Neural progenitor cell (in vitro differentiated cells): ENCODE measurements around the gene RNF115. TPM values are rescaled to one million over a fixed set of nuclear protein-coding genes. Genes with fewer than 3 reads are reported as not detected.

Experiments
- DNase-seq: peaks from one replicate; pipeline ENCODE4 v3.0.0-alpha.2; 2016; ENCODE audit warnings: low spot score
- H2AFZ ChIP-seq: fragments of 200-600 bp; sonication (generic); replicated peaks from 2 replicates; pipeline ENCODE4 v1.6.1; 2016; ENCODE audit warnings: antibody characterized with exemption
- H3F3A ChIP-seq: fragments of 200-600 bp; sonication (generic); 2 replicates; pipeline ENCODE4 v1.6.1; 2016; ENCODE audit warnings: antibody characterized with exemption, low read depth
- H3K27ac ChIP-seq: fragments of 200-600 bp; sonication (generic); 2 replicates; pipeline ENCODE4 v1.5.1; 2016; ENCODE audit warnings: mild to moderate bottlenecking
- H3K27me3 ChIP-seq: fragments of 200-600 bp; sonication (generic); 2 replicates; pipeline ENCODE4 v1.6.1; 2016; ENCODE audit warnings: mild to moderate bottlenecking, moderate library complexity
- H3K36me3 ChIP-seq: fragments of 200-600 bp; sonication (generic); 2 replicates; pipeline ENCODE4 v1.5.1; 2016
- H3K4me1 ChIP-seq: fragments of 200-600 bp; sonication (generic); 2 replicates; pipeline ENCODE4 v1.6.1; 2016; ENCODE audit warnings: mixed run types
- H3K4me2 ChIP-seq: fragments of 200-600 bp; sonication (generic); 2 replicates; pipeline ENCODE4 v1.6.1; 2016
- H3K4me3 ChIP-seq: fragments of 200-600 bp; sonication (generic); 2 replicates; pipeline ENCODE4 v1.5.1; 2016
- H3K79me2 ChIP-seq: fragments of 200-600 bp; sonication (generic); 2 replicates; pipeline ENCODE4 v1.6.1; 2016; ENCODE audit warnings: low read depth
- H3K9ac ChIP-seq: fragments of 200-600 bp; sonication (generic); 2 replicates; pipeline ENCODE4 v1.6.1; 2016
- H3K9me3 ChIP-seq: fragments of 200-600 bp; sonication (generic); 2 replicates; pipeline ENCODE4 v1.5.1; 2016; ENCODE audit warnings: low read depth
- H4K20me1 ChIP-seq: fragments of 200-600 bp; sonication (generic); 2 replicates; pipeline ENCODE4 v1.6.1; 2016; ENCODE audit warnings: low read depth
- H3K27ac Mint-ChIP-seq: 3 replicates; pipeline ENCODE4 v1.8.0; 2021; ENCODE audit warnings: mixed read lengths
- H3K27me3 Mint-ChIP-seq: 2 replicates; pipeline ENCODE4 v1.8.0; 2022; ENCODE audit warnings: low read depth, mild to moderate bottlenecking, inconsistent platforms, moderate library complexity, mixed read lengths; ENCODE audit not compliant: insufficient read depth
- H3K36me3 Mint-ChIP-seq: 3 replicates; pipeline ENCODE4 v1.8.0; 2021; ENCODE audit warnings: mixed read lengths
- H3K4me1 Mint-ChIP-seq: 3 replicates; pipeline ENCODE4 v1.8.0; 2021; ENCODE audit warnings: mixed read lengths
- H3K4me3 Mint-ChIP-seq: 3 replicates; pipeline ENCODE4 v1.8.0; 2021; ENCODE audit warnings: mild to moderate bottlenecking, moderate library complexity, mixed read lengths
- H3K9me3 Mint-ChIP-seq: 3 replicates; pipeline ENCODE4 v1.8.0; 2020; ENCODE audit warnings: mixed read lengths
- EZH2 ChIP-seq: fragments of 200-600 bp; sonication (generic); IDR thresholded peaks from 2 replicates; pipeline ENCODE4 v1.6.1; 2017; ENCODE audit warnings: antibody characterized with exemption, mild to moderate bottlenecking, moderate library complexity
- EZH2phosphoT487 ChIP-seq: fragments of 200-600 bp; sonication (generic); IDR thresholded peaks from 2 replicates; pipeline ENCODE4 v1.6.1; 2017; ENCODE audit warnings: antibody characterized with exemption
- total RNA-seq: library from RNA; depleted of rRNA; stranded (reverse); fragments of >200 nt; gene quantifications from 2 replicates; pipeline ENCODE4 v1.2.3, GENCODE V29; 2015; ENCODE audit warnings: low replicate concordance
- TF ChIP-seq, protein P1 (sequence below): fragments of 200-600 bp; sonication (generic); IDR thresholded peaks from 2 replicates; pipeline ENCODE4 v1.5.1; 2017; ENCODE audit warnings: antibody characterized with exemption, mild to moderate bottlenecking

The RNF115 gene
- total RNA-seq, 1 donor from 2014 or later, result 12.9 TPM

DNA sequence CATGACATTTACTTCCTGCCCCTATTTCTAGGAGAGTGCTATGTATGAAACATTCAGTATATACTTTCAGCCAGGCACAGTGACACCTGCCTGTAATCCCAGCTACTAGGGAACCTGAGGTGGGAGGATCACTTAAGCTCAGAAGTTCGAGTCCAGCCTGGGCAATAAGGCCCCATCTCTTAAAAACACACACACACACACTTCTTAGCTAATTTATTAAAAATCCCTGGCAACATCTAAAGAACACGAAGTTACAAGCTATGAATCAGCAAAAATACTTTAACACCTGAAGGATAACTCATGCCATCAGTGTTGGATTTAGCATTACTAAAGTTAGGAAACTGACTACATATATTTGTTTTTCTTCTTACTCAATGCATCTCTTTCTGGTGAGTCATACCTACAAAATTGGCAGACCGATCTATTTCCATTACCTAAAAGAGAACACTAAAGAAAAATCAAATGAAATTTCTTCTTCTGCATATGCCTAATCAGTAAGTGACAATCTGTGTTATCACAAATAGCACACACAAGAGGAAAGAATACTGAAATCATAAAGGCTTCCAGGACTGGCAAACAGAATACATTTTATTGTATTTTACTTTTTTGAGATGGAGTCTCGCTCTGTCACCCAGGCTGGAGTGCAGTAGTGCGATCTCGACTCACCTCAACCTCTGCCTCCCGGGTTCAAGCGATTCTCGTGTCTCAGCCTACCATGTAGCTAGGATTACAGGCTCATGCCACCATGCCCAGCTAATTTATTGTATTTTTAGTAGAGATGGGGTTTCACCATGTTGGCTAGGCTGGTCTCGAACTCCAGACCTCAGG, 41.4 kb downstream of the RNF115 start:
- no peak overlapping the region for H2AFZ ChIP-seq
- H3K27ac Mint-ChIP-seq, result no peak overlapping the region

DNA sequence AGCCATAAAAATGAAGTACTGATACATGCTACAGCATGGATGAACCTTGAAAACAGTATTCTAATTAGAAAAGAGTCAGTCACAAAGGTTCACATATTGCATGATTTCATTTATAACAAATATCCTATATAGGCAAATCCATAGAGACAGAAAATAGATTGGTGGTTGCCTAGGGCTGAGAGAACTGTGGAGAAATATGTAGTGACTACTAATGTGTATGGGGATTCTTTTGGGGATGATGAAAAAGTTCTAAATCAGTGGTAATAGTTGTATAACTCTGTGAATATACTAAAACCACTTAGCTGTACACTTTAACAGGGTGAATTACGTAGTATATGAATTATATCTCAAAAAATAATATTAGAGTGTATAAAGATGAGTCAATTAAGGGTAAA, 45.8 kb downstream of the RNF115 start:
- Mint-ChIP-seq H3K4me1 (no peaks in the 10 kb centered on the region), H3K27me3 (no peaks in the 10 kb centered on the region), H3K4me3 (no peak overlapping the region), H3K9me3 (no peaks in the 10 kb centered on the region), H3K36me3 (peaks cover 10% of the 10 kb centered on the region), H3K27ac (no peak overlapping the region)
- Histone ChIP-seq H4K20me1 (no peaks in the 10 kb centered on the region), H3K27me3 (no peaks in the 10 kb centered on the region), H3K27ac (no peak overlapping the region), H3K9ac (no peak overlapping the region), H3K4me3 (no peak overlapping the region), H3K9me3 (no peaks in the 10 kb centered on the region), H3K36me3 (no peaks in the 10 kb centered on the region), H3F3A (no peaks in the 10 kb centered on the region), H3K4me2 (no peak overlapping the region), H2AFZ (no peak overlapping the region), H3K79me2 (no peaks in the 10 kb centered on the region), H3K4me1 (no peaks in the 10 kb centered on the region)
- no peak for DNase-seq
- TF ChIP-seq EZH2 (no peak), EZH2phosphoT487 (no peak)
- TF ChIP-seq, protein P1, sequence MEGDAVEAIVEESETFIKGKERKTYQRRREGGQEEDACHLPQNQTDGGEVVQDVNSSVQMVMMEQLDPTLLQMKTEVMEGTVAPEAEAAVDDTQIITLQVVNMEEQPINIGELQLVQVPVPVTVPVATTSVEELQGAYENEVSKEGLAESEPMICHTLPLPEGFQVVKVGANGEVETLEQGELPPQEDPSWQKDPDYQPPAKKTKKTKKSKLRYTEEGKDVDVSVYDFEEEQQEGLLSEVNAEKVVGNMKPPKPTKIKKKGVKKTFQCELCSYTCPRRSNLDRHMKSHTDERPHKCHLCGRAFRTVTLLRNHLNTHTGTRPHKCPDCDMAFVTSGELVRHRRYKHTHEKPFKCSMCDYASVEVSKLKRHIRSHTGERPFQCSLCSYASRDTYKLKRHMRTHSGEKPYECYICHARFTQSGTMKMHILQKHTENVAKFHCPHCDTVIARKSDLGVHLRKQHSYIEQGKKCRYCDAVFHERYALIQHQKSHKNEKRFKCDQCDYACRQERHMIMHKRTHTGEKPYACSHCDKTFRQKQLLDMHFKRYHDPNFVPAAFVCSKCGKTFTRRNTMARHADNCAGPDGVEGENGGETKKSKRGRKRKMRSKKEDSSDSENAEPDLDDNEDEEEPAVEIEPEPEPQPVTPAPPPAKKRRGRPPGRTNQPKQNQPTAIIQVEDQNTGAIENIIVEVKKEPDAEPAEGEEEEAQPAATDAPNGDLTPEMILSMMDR, result no peak

More for the DNA sequence above, 41.4 kb downstream of the RNF115 start:
- Histone ChIP-seq H3K27ac (no peak overlapping the region), H3F3A (no peaks in the 10 kb centered on the region), H3K4me3 (no peak overlapping the region), H3K4me1 (peaks cover 17% of the 10 kb centered on the region), H3K4me2 (no peak overlapping the region), H3K9ac (no peak overlapping the region), H4K20me1 (peaks cover 8% of the 10 kb centered on the region), H3K9me3 (no peaks in the 10 kb centered on the region), H3K27me3 (no peaks in the 10 kb centered on the region), H3K79me2 (peaks cover 3% of the 10 kb centered on the region), H3K36me3 (no peaks in the 10 kb centered on the region)
- Mint-ChIP-seq H3K9me3 (no peaks in the 10 kb centered on the region), H3K27me3 (no peaks in the 10 kb centered on the region), H3K4me1 (no peaks in the 10 kb centered on the region), H3K4me3 (no peak overlapping the region), H3K36me3 (peaks cover 3% of the 10 kb centered on the region)
- DNase-seq, result no peak
- no peak for TF ChIP-seq EZH2
- no peak for TF ChIP-seq EZH2phosphoT487
- TF ChIP-seq, protein P1, result no peak

DNA sequence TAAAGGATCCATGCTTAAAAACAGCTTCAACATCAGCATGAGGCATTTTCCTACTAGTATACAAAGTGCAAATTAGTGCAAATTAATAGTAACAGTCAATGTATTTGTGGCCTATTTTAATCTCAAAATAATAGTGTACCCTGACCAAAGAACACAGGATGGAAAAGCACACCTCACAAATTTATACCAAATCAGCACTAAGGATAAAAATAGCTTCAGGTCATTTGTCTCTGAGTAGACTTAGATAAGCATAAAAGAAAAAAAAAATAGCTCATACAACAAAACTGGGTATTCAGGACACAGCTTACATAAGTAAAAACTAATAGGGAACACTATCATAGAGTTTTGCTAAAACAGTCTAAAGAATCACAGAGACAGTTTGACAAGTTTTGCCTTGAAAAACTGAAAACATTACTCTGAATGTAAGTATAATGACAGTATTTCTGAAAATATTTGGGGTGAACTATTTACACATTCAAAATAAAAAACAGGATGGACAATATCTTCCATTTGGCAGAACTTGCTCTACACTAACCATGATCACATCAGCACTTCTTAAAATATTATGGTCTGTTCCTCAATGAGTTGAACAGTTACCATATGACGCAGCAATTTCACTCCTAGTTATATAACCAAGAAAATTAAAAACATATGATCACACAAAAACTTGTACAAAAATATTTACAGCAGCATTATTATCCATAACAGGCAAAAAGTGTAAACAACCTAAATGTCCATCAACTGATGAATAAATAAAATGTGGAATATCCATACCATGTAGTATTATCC, 46.3 kb downstream of the RNF115 start:
- no peak overlapping the region for H3K27ac ChIP-seq
- no peaks in the 10 kb centered on the region for H4K20me1 ChIP-seq
- no peaks in the 10 kb centered on the region for H3K9me3 ChIP-seq
- H2AFZ ChIP-seq, result no peak overlapping the region
- H3K36me3 ChIP-seq, result no peaks in the 10 kb centered on the region
- TF ChIP-seq, protein P1, result no peak
- TF ChIP-seq EZH2phosphoT487 (no peak), EZH2 (no peak)
- no peaks in the 10 kb centered on the region for H3F3A ChIP-seq
- no peaks in the 10 kb centered on the region for H3K27me3 Mint-ChIP-seq
- no peaks in the 10 kb centered on the region for H3K4me1 ChIP-seq
- no peak overlapping the region for H3K4me3 ChIP-seq
- no peak overlapping the region for H3K9ac ChIP-seq
- H3K36me3 Mint-ChIP-seq, result peaks cover 15% of the 10 kb centered on the region
- no peaks in the 10 kb centered on the region for H3K79me2 ChIP-seq
- DNase-seq, result no peak
- H3K4me1 Mint-ChIP-seq, result no peaks in the 10 kb centered on the region
- no peaks in the 10 kb centered on the region for H3K27me3 ChIP-seq
- H3K4me2 ChIP-seq, result no peak overlapping the region
- H3K9me3 Mint-ChIP-seq, result no peaks in the 10 kb centered on the region
- no peak overlapping the region for H3K27ac Mint-ChIP-seq
- no peak overlapping the region for H3K4me3 Mint-ChIP-seq
